Muscle of arm (tissue), 14 donors: ENCODE results near the gene TBC1D8. TPM values are rescaled to one million over a fixed set of nuclear protein-coding genes. Genes with fewer than 3 reads are reported as not detected.
"Not testable (repeated sequence)": the region's sequence is repeated elsewhere in the genome, so short reads cannot be mapped to it uniquely, and the experiment has no call there.

Experiments used
- DNase-seq: peaks from one replicate; pipeline ENCODE4 v3.0.0-alpha.2; 2013
- long read RNA-seq, 11 donors: transcript quantifications; one replicate each; lab custom pipeline, GENCODE V29; 2026
- polyA plus RNA-seq, 12 donors: library from polyadenylated mRNA; unstranded; fragments of 120-200 nt; gene quantifications; one replicate each; pipeline ENCODE4 v1.2.1, GENCODE V29; 2013; ENCODE audit not compliant: insufficient read length in 12 of 12

Gene TBC1D8
- polyA plus RNA-seq, result 10 to 100 TPM in 10 of 12 donors, 1 to 10 TPM in 1, not detected in 1; 9.0 to 30.2 (median 21.5) TPM
- long read RNA-seq, donor 1, partial matches to known transcripts, result 51 of 64 reads
- long read RNA-seq, donor 1, other reads (novel, unspliced or antisense), result 13 of 64 reads
- long read RNA-seq, donor 2, result 0 reads
- long read RNA-seq, donor 3, partial matches to known transcripts, result 0 of 7 reads
- long read RNA-seq, donor 3, other reads (novel, unspliced or antisense), result 6 of 7 reads
- long read RNA-seq, donor 4, result 0 reads
- long read RNA-seq, donor 5, partial matches to known transcripts, result 13 of 32 reads
- long read RNA-seq, donor 5, other reads (novel, unspliced or antisense), result 18 of 32 reads
- long read RNA-seq, donor 6, partial matches to known transcripts, result 0 of 1 reads
- long read RNA-seq, donor 6, other reads (novel, unspliced or antisense), result 0 of 1 reads
- long read RNA-seq, donor 7, partial matches to known transcripts, result 17 of 17 reads
- long read RNA-seq, donor 7, other reads (novel, unspliced or antisense), result 0 of 17 reads
- long read RNA-seq, donor 8, partial matches to known transcripts, result 10 of 30 reads
- long read RNA-seq, donor 8, other reads (novel, unspliced or antisense), result 19 of 30 reads
- long read RNA-seq, donor 9, partial matches to known transcripts, result 0 of 1 reads
- long read RNA-seq, donor 9, other reads (novel, unspliced or antisense), result 0 of 1 reads
- long read RNA-seq, donor 10, partial matches to known transcripts, result 0 of 1 reads
- long read RNA-seq, donor 10, other reads (novel, unspliced or antisense), result 0 of 1 reads
- long read RNA-seq, donor 11, result 0 reads

DNA sequence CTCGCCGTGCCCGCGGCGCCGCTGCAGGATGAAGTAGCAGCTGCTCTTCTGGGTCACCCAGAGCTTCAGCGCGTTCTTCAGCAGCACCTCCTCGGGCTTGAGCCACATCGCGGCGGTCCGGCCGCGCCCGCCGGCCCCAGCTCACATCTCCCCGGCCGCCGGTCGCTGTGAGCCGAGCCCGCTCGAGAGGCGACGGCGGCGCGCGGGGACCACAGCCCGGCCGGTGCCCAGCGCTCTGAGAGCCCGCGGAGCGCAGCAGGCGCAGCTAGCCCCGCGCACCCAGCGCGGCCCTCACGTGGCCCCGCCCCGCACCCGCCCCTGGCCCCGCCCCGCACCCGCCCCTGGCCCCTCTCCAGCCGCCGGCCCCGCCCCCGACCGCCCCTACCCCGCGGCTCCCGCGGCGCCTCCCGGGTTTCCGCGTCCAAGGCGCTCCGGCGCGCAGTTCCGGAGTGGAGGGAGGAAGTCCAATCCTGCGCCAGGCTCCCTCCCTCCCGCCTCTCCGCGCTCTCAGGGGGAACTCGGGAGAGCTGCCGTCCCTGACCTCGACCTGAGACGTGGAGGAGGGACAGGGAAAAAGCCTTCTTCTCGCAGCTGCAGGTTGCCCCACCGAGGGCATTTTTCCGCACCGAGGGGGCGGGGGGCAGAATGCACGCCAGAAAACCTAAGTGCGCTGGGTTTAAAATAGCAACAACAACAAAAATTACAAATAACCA is at the start of gene TBC1D8:
Gene TBC1D8 (minus strand): TSS at position 237 of the 713 bp plus-strand sequence. CDS start 129 bp downstream, at position 108.
- peak; percentile 82 for DNase-seq

DNA sequence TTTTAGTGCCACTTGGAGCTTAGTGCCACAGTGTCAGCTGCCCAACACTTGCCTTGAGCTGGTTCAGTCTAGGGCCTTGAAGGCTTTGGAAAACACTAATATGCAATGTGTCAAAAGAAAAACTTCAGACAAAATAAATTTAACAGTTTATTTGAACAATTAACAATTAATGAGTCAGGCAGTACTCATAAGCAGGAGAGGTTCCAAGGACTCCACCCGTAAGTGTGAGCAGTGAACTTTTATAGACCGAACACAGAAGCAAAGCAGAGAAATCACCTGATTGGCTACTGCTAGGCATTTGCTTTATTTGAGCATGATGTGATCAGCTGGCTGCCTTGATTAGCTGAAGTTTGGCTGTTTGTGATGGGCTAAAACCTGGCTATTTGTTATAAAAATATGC is 49.5 kb upstream of the TBC1D8 start:
- DNase-seq, result no peak

DNA sequence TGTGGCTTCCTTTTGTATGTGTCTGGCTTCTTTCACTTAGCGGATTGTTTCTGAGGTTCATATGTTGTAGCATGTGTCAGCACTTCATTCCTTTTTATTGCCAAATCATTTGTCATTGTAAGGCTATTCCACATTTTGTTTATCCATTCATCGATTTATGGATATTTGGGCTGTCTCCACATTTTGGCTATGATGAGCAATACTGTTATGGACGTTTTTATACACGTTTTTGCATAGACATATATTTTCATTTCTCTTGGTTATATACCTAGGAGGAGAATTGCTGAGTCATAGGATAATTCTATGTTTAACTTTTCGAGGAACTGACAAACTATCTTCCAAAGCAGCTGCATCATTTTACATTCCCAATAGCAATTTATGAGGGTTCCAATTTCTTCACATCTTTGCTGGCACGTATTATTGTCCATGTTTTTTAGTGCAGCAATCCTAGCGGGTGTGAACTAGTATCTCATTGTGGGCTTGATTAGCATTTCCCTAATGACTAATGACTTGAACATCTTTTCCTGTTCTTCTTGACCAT is 48.1 kb upstream of the TBC1D8 start:
- DNase-seq, result no peak

DNA sequence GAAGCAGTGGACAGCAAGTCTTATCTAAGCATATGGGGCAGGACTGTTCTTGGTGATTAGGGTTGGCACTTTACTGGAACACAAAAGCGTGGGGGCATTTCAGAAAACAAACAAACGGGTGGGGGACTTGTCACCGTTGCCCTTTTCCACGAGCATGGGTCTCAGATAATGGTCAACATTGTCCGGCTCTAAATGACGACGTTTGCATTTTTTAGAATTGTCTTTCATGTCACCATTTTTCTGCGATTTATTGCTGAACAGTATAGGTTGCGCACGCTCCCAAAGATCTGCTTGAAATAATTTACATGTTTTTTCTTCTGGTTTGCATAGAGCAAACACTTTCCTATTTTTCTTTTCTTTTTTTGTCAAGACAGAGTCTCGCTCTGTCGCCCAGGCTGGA is 46.6 kb upstream of the TBC1D8 start:
- DNase-seq, result no peak

DNA sequence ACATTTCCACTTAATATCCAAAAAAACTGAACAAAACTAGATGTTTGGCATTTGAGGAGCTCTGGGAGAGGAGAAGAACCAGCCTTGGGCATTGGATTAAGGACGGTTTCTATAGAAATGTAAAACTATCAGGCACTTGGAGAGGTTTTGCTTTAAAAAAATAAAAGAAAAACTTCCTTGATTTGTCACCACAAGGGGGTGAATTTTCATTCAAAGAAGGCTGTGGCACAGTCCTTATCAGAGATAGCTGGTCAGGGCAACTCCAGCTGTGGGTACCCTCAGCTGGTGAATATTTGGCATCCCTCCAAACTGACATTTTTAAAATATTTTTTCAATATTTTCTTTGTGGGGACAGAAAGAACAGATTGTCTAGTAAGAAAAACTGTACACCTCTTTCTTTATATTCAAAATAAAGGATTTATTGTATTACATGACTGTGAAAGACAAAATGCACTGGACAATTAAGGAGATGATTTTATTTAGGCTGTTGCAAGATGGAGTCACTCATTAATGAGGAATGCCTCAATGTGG is 46.1 kb upstream of the TBC1D8 start:
- no peak for DNase-seq

DNA sequence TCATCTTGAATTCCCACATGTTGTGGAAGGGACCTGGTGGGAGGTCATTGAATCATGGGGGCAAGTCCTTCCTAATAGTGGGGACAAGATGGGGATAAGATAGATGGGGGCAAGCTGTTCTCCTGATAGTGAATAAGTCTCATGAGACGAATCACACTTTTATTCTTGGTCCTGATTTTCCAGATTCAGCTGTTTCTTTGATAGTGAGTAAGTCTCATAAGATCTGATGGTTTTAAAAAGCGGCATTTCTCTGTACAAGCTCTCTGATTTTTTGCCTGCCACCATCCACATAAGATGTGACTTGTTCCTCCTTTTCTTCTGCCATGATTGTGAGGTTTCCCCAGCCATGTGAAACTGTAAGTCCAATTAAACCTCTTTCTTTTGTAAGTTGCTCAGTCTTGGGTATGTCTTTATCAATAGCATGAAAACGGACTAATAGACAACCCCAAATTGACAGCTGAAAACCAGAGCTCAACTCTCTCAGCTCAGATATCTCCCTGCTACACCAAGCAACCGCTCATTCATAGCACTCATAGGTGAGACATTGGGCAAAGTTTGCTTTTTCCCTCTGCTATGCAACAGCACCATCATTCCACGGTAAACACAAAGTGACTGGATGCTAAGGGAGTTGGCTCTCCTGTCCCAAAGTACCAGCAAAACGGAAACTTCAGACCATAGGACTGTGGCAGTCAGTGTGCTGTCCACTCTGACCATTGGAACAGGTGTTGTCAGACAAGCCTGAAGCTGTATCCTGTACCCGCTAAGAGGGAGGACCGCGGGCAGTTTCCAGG is 44.9 kb upstream of the TBC1D8 start:
- DNase-seq, result no peak

DNA sequence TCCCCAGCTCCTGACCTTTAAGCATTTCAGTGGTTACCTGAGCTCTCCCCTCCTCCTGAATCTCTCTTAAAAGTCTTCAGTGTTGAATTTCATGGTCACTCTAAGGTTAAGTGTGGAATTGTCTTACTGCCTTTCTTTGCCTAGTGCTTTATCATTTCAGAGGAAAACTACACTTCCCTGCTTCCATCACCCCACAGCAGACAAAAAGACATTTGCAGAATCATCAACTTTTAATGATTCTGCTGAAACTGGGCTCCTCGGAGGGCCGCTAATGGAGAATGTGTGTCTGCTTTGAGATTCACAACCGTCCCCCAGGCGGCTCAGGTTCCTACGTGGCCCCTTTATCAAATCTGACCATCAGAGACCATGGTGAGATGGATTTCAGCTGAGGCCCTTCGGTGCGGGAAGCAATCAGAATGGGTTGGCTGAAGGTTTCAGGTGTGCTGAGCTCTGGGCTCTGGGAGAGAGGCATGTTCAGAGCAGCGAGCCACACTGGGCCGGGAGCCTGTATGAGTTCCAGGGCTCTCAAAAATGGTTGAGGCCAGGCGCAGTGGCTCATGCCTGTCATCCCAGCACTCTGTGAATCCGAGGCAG is 41.9 kb upstream of the TBC1D8 start:
- no peak for DNase-seq

DNA sequence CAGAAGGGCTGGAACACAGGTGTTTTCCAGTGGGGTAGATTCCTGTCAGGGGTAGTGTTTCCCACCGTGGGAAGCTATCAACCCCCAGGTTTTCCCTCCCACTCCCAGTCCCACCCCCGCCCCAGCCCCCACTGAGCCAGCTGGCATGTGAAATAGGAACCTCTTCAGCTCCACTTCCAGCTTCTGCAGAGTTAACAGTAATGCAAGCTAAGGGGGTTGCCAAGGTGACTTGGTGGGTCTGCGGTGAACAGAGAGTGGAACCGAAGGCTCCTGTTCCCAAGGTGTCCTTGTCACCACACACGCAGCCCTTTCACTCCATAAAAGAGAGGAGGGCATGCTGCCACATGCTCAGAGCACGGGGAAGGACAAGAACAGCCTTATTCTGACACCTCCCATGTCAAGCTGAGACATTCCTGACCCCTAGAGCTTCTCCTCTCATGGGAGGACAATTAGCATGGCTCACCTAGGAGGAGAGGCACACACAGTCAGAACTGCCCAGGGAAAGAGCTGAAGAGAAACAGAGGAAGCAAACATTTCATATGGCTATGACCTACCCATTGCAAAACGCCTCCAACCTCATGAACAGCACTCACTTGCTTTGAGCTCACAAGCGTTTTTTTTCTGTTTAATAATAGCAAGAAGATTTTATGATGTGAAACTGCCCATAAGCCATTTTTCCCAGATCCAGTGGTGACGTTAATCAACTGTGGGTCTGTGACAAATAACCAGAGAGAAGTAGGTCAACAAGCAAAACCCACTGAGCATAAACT is 39.8 kb upstream of the TBC1D8 start:
- DNase-seq, result no peak

DNA sequence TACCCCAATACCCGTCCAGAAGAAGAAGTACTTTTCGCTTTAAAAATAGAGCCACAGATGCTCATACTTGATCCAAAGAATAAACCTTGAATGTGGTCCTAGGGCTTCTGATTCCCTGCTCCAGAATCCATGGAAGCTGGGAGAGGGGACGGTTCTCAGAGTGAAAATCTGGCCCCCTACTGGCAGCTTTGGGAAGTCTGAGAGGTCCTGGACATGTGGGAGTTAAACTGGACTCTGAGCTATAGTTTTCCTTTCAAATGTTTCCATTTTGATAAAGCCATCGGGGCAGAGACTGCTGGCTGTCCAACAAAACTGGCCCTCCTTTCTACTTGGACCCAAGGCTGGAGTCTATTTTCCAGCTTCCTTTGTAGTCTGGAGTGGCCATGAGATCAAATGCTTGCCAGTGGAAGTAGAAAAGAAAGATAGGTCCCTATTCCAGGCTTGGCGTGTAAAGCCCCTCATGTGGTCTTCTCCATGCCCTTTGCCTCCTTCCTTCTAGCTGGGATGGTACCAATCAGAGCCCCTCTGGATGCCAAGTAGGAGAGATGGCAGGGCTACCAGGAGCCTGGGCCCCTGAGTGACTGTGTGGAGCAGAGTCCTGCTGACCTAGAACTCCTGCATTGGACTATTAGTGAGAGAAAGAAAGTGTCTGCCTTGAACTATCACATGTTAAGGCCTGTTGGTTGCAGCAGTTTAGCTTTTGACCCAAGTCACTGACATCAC is 37.7 kb upstream of the TBC1D8 start:
- no peak for DNase-seq

DNA sequence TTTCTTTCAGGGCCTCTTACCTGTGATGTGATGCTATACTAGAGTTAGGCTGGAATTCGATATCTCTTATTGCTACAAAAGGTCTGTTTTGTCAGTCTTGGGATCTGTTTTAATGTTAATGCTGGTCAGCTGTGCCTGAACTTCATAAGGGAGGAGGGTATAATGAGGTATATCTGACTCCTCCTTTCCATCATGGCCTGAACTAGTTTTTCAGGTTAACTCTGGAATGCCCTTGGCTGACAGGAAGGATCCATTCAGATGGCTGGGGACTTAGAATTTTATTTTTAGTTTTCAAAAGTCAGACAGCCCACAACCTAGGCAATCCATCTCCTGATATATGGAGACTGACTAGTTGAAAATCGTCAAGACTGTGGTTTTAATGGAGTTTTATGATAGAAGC is 35.9 kb upstream of the TBC1D8 start:
- no peak for DNase-seq

DNA sequence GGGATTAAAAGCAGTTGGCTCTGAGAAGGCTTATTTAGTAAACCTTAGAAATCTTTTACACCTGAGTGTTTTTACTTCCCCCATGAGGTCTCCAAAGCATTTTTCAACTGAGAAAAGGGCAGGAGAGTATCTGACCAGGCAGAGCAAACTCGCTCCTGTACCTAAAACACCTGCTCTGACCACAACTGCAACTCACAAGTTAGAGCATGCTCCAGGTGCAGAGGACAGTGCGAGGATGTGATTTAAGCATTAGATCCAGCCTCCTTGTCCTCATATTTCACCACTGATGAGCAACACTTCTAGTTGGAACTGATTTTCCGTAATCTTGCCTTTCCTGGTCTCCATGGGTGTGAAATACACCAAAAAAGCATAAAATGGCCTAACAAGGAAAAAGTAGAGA is 34.5 kb upstream of the TBC1D8 start:
- no peak for DNase-seq

DNA sequence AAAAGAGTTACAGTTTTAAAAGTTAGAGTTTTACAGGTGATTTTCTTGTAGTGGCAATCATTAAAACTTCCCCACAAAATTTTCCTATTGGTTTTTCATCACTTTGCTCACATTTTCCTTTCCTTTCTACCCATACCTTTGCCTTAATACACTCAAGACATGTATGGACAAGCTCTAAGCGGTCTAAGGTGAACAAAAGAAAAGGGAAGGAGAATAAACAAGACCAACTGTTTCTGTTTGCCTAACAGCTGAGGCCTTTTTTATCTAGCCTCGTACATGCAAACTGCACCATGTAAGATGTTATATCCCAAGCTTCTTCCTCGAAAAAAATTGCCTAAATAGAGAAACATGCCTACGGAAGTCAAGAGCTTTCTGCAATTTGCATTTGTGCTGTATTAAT is 33.9 kb upstream of the TBC1D8 start:
- DNase-seq, result no peak

DNA sequence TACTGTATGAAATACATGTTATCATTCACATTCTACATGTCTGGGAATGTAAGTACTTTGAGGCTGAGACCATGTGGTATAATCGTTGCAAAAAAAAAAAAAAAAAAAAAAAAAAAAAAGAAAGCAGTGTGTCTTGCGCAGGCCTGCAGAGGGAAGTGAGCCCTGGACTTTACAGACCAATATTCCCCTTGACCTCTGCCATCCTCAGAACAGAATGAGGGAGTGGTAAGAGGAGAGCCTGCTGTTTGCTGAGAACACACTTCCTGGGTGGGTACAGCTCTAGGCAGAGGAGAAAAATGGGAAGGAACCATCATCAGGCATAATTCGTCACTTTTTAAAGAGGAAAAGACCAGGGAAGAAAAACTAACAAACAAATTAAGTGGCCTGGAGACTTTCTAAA is 28.8 kb upstream of the TBC1D8 start:
- DNase-seq, result no peak

DNA sequence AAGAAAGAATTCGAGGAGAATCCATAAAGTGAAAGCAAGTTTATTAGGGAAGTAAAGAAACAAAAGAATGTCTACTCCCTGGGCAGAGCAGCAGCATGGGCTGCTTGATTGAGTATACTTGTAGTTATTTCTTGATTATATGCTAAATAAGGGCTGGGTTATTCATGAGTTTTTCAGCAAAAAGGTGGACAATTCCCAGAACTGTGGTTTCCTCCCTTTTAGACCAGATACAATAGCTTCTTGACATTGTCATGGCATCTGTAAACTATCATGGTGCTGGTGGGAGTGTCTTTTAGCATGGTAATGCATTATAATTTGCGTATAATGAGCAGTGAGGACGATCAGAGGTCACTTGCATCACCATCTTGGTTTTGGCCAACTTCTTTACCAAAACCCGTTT is 25.6 kb upstream of the TBC1D8 start:
- no peak for DNase-seq

DNA sequence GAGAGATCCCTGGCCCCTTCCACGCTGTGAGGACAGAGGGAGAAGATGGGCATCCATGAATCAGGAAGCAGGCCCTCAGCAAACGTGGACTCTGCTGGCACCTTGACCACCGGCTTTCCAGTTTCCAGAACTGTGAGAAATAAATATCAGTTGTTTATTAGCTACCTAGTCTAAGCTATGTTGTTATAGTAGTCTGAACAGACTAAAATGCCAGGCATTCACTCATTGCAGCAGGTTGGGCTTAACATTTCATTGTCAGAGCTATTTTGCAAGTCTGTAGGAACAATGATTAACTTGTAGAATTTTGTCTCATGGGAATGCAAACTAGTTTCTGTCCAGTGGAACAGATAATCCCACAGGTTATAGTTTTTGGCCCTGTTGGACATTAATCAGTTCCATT is 24.8 kb upstream of the TBC1D8 start:
- DNase-seq, result no peak

DNA sequence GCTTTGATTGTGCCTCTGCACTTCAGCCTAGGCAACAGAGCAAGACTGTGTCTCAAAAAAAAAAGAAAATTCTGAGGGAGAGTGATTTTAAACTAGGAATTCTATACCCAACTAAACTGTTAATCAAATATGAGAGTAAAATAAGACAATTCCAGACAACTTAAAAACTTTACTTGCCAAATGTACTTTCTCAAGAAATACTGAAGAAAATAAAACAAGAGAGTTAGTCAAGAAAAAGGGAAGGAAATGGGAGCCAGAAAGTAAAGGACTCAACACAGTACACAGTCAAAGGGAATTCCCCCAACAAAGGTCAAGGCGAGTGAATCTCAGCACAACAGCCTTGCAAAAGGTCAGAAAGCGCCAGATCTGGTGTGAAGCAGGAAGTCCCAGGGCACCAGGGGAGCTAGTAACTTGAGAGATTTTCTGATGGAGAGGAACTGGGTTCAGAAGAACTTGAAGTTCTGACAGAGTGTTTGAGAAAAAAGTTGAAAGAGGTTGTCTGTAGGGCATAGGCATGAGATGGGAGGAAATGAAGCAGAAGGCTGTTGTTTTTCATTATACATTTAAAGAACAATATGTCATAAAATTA is 22.6 kb upstream of the TBC1D8 start:
- no peak for DNase-seq

DNA sequence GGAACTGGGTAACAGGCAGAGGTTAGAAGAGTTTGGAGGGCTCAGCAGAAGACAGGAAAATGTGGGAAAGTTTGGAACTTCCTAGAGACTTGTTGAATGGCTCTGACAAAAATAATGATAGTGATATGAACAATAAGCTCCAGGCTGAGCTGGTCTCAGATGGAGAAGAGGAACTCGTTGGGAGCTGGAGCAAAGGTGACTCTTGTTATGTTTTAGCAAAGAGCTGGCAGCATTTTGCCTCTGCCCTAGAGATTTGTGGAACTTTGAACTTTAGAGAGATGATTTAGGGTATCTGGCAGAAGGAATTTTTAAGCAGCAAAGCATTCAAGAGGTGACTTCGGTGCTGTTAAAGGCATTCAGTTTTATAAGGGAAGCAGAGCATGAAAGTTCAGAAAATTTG is 18.6 kb upstream of the TBC1D8 start:
- DNase-seq, result not testable (repeated sequence)

DNA sequence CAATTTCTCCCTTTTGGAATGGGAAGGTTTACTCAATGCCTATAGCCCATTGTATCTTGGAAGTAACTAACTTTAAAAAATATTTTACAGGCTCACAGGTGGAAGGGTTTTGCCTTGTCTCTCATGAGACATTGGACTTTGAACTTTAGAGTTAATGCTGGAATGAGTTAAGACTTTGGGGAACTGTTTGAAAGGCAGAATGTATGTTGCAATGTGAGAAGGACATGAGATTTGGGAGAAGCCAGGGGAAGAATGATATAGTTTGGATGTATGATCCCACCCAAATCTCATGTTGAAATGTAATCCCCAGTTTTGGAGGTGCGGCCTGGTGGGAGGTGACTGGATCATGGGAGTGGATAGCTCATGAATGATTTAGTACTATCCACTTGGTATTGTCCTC is 17.5 kb upstream of the TBC1D8 start:
- no peak for DNase-seq

DNA sequence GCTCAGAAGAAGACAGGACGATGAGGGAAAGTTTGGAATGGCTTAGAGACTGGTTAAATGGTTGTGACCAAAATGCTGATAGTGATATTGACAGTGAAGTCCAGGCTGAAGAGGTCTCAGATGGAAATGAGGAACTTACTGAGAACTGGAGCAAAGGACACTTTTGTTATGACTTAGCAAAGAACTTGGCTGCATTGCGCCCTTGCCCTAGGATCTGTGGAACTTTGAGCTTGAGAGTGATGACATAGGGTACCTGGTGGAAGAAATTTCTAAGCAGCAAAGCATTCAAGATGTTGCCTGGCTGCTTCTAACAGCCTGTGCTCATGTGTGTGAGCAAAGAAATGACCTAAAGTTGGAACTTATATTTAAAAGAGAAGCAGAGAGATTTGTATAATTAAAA is 16.4 kb upstream of the TBC1D8 start:
- not testable (repeated sequence) for DNase-seq
